ENCODE results near the gene UTP15. TPM values are rescaled to one million over a fixed set of nuclear protein-coding genes. Genes with fewer than 3 reads are reported as not detected.

The UTP15 gene
- total and polyA plus RNA-seq, 2 donors (not counting 3 experiments of a cell fraction or from before 2014, with no cell fraction given) = 11.7 to 25.2 TPM

Other genes starting within 250 kb of the UTP15 start
- 0.14 and 0.20 TPM in 2 replicates for gene FOXD1, start 117.0 kb upstream of the UTP15 start, total RNA-seq
- 0.06 TPM in 1 of 2 replicates, not detected in the other for gene FOXD1, start 117.0 kb upstream of the UTP15 start, polyA plus RNA-seq
- gene BTF3, start 67.3 kb upstream of the UTP15 start, total RNA-seq = 632 and 637 TPM in 2 replicates
- gene BTF3, start 67.3 kb upstream of the UTP15 start, polyA plus RNA-seq = 220 and 325 TPM in 2 replicates
- 17.2 and 19.5 TPM in 2 replicates for gene ANKRA2, start 104 bp upstream of the UTP15 start, total RNA-seq
- 8.5 and 8.6 TPM in 2 replicates for gene ANKRA2, start 104 bp upstream of the UTP15 start, polyA plus RNA-seq
- 108 and 116 TPM in 2 replicates for gene ARHGEF28, start 60.5 kb downstream of the UTP15 start, total RNA-seq
- gene ARHGEF28, start 60.5 kb downstream of the UTP15 start, polyA plus RNA-seq = 23.7 and 29.5 TPM in 2 replicates

Measured in endothelial cell of umbilical vein (primary cell).